Stimulated activated CD4-positive, alpha-beta T cell treated with anti-CD3 and anti-CD28 coated beads, Interleukin-1b, Interleukin-23, amount 100 ng/mL, for 4 hours (primary cell): ENCODE results near the gene DHRS3.
"Not testable (repeated sequence)": the region's sequence is repeated elsewhere in the genome, so short reads cannot be mapped to it uniquely, and the experiment has no call there.

ENCODE experiments used
- DNase-seq, 2 donors: peaks; one replicate each; pipeline ENCODE4 v3.0.0-alpha.2; 2020; ENCODE audit warnings: low read depth in 2 of 2

The DHRS3 gene

DNA sequence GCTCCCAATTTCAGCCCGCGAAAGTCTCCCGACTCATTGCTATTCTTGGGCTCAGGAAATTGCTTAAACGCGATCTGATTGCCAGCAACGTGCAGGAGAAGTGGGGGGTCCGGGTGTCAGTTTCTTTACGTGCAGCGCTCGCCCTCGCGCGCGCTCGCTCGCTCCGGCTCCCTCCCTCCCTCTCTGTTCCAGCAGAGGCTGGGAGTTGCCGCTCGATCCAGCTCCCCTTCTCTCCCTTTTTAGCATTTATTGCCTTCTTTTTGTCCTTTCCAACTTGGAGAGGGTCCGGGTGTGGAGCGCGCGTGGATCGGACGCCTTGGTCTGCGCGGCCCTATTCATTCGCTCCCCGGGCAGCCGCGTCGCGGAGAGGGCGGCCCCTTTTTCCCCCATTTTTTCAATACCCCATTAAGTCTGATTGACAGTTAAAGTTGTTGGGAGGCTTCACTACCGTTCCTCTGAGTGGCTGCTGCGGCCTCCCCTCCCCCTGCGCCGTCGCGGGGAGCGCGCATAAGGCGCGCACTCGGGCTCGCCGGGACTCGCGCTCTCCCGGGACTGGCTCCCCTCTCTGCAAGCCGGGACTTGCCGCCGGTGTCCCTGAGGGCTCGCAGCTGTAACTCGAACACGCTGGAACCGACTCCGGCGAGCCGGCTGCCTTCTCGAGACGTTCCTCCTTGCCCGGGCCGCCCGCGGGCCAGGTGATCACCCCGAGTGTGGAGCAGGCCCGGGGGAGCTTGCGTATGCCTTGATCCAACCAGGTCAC lies at the start of gene DHRS3:
TSS of gene DHRS3 (minus strand) at position 310 of the 760 bp plus-strand sequence. CDS start 862 bp downstream, outside the sequence.
- peak; percentile 30 to 48 for DNase-seq

DNA sequence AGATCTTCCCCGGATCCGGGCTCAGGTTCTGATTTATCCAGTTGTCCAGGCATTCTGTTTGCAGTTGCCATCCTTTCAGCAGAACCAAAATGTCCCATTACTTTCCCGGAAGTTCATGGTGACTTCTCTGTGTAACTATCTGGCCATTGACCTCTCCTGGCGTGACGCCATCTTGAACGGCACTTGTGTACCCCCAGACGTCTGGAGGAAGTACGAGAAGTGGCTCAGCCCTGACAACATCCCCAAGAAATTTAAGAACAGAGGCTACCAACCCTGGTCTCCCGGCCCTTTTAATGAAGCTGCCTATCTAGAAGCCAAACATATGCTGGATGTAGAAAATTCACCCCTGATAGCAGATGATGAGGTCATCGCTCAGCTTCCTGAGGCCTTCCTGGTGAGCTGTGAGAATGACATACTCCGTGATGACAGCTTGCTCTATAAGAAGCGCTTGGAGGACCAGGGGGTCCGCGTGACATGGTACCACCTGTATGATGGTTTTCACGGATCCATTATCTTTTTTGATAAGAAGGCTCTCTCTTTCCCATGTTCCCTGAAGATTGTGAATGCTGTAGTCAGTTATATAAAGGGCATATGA lies 48.2 kb upstream of the DHRS3 start:
- no peak for DNase-seq

DNA sequence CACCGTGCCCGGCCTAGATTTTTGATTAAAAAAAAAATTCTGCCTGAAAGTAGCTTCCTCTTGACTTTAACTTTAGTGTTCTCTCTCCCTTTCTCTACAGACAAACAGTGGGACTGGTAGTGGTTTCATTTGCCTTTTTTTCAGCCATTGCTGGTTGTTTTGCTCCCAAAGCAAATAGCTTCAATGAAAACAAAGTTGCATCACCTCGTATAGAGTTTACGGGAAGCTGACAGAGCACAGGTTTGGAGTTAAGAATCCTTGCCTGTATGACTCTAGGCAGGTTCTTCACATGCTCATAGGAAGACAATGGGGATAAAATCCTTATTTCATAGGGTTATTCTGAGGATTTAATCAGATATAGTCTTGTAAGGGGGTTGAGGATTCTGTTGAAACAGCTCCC lies 47.5 kb upstream of the DHRS3 start:
- DNase-seq = no peak

DNA sequence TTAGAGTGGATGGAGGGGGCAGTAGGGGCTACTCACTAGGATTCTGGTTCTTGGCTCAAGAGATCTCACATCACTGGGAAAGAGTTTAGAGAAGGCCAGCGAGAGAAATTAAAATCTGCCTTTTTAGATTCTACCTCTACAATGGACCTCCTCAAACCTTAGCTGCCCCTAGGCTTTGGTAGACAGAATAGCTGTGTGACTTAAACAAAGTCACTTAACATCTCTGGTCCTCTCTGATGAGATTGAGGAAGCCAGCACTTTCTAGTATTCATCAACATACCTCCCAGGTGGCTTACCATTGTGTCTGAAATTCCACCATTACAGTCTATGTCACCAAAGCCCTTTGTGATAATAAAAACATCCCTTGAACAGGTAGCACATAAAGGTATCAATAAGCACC lies 44.5 kb upstream of the DHRS3 start:
- no peak for DNase-seq

- DNase-seq = no peak
These were observed 43.7 kb upstream of the DHRS3 start for GRCh38 chr1:12661606-12662219.

GRCh38 chr1:12658531-12659453 lies 40.8 kb upstream of the DHRS3 start:
- DNase-seq = peak; percentile 54 to 65

GRCh38 chr1:12657885-12658512 lies 40.0 kb upstream of the DHRS3 start:
- DNase-seq = not testable (repeated sequence)

- no peak for DNase-seq
These were observed 39.3 kb upstream of the DHRS3 start for GRCh38 chr1:12657060-12657884.

DNA sequence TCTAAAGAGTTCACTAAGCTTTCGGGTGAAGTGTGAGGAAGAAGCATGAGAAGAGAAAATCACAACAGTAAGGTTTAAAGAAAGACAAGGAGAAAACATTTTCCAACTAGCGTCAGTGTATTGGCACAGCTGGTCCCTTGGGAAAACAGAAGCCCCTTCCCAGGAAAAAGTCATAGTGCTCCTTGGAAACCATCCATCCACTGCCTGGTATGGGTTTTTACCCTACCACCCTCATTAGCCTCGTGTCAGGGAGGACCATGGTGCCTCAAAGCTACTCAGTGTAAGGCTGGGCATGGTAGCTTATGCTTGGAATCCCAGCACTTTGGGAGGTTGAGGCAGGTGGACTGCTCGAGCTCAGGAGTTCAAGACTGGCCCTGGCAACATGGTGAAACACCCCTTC lies 38.6 kb upstream of the DHRS3 start:
- DNase-seq = no peak

- DNase-seq = no peak
These were observed 36.6 kb upstream of the DHRS3 start for GRCh38 chr1:12654657-12655056.

DNA sequence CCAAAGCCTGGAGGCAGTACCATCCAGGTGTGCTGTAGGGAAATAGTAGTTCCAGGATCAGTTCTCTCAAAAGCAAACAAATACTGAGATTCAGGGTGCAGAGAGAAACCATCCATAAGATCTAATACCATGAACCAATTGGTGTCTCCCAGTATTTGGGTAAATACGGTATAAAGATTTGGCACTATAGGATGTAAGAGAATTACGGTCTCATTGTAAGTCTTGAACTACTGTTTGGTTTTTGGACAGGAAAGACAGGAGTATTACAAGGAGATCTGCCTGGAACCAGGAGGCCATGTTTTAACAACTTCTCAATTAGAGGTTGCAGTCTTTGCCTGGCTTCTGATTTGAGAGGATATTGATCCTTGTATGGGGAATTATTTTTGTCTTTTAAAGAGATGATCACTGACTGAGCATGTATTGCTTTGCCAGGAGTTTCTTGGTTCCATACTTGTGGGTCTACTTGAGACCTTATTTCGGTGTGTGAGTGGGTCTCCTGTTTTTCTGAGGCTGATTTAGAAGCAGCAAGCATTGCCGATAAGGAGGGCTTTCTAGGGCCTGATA lies 36.1 kb upstream of the DHRS3 start:
- DNase-seq = no peak

GRCh38 chr1:12649971-12650421 lies 32.0 kb upstream of the DHRS3 start:
- no peak for DNase-seq

DNA sequence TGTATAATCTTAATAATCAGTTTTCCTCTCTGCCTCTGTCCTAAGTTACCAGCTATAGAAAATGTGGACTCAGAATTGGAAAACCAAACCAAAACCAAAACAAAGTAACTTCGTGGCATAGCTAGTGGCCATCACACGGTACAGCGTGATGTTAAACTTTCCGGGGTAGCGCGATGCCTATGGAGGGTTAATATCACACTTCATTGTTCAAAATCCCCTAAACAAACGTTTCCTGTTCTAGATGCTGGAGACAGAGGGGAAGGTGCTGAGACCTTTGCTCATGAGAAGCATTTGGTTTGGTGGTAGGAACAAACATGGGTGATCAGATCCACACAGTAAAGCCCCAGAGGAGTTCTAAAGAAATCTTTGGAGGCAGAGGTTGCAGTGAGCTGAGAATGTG lies 30.7 kb upstream of the DHRS3 start:
- no peak for DNase-seq

- not testable (repeated sequence) for DNase-seq
These were observed 27.4 kb upstream of the DHRS3 start for GRCh38 chr1:12645401-12645800.

- DNase-seq = no peak
These were observed 26.8 kb upstream of the DHRS3 start for GRCh38 chr1:12644829-12645228.

GRCh38 chr1:12644237-12644636 lies 26.2 kb upstream of the DHRS3 start:
- DNase-seq = no peak

GRCh38 chr1:12643785-12644184 lies 25.8 kb upstream of the DHRS3 start, which contains the start of gene AADACL4:
TSS of gene AADACL4 (plus strand) at chr1:12644085. CDS start at chr1:12644547, 462 bp downstream.
- no peak for DNase-seq

- DNase-seq = no peak
These were observed 25.1 kb upstream of the DHRS3 start for GRCh38 chr1:12643079-12643478.

- no peak for DNase-seq
These were observed 22.9 kb upstream of the DHRS3 start for GRCh38 chr1:12640958-12641272.
